Dendritic cell treated with granulocyte-macrophage colony-stimulating factor and Interleukin-4, amounts not matched to agents 40 ng/mL and 50 ng/mL, for 4 days (primary cell): ENCODE results near the gene RIN3.
"Not testable (repeated sequence)": the region's sequence is repeated elsewhere in the genome, so short reads cannot be mapped to it uniquely, and the experiment has no call there.

ENCODE experiments used
- H3K27ac Mint-ChIP-seq: one replicate; pipeline ENCODE4 v1.8.0; 2022; ENCODE audit warnings: mild to moderate bottlenecking, mixed read lengths
- H3K27me3 Mint-ChIP-seq: one replicate; pipeline ENCODE4 v1.8.0; 2022; ENCODE audit warnings: mild to moderate bottlenecking, mixed read lengths
- H3K36me3 Mint-ChIP-seq: one replicate; pipeline ENCODE4 v1.8.0; 2022; ENCODE audit warnings: low read depth, mixed read lengths
- H3K4me1 Mint-ChIP-seq: one replicate; pipeline ENCODE4 v1.8.0; 2022; ENCODE audit warnings: low read depth, mixed read lengths
- H3K4me3 Mint-ChIP-seq: one replicate; pipeline ENCODE4 v1.8.0; 2022; ENCODE audit warnings: mild to moderate bottlenecking, moderate library complexity, mixed read lengths
- H3K9me3 Mint-ChIP-seq: one replicate; pipeline ENCODE4 v1.8.0; 2022; ENCODE audit warnings: mixed read lengths
- intact Hi-C: fragments of 100-400 bp; cut with micrococcal nuclease; formaldehyde crosslinking; loops from one replicate; pipeline ENCODE4 v1.15.0; 2022

RIN3 gene

DNA sequence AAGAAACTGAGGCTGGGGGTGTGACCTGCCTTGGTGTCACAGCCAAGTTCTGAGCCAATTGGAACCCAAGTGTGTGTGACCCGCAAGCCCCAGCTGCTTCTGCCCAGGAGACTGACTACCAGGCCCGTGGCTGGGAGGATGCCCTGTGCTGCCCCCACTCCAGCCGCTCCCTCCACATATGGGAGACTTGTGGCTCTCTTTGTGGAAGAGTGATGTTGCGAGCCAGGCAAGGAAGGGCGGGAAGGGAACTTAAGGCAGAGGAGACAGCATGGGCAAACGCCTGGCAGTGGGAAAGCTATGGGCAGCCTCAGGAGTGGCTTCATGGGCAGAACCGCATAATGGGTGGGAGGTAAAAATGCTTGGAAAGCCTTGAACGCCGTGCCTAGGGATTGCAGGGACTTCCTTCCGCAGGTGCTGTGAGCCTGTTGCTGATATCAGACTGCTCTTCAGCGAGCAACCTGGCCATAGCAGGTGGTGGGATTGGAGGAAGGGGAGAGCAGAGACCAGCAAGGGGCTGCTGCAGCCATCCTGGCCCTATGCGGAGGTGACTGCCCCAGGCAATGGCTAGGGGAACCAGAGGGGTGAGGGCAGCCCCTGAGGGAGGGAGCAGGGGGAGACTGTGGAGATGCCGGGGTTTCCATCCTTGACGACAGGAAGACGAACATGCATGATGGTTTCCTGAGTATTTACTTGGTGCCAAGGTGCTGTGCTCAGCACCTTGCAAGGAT lies 119.1 kb downstream of the RIN3 start:
- Mint-ChIP-seq H3K9me3 (peaks cover 15% of the 10 kb centered on the region), H3K27ac (peak overlapping the region; percentile 69), H3K27me3 (no peaks in the 10 kb centered on the region), H3K4me3 (no peak overlapping the region), H3K36me3 (peaks cover 40% of the 10 kb centered on the region), H3K4me1 (peaks cover 59% of the 10 kb centered on the region)
- intact Hi-C loops: loop anchor here (2.0 kb wide), 1 partner anchor 20 kb away; no protein-coding TSS in a partner anchor

DNA sequence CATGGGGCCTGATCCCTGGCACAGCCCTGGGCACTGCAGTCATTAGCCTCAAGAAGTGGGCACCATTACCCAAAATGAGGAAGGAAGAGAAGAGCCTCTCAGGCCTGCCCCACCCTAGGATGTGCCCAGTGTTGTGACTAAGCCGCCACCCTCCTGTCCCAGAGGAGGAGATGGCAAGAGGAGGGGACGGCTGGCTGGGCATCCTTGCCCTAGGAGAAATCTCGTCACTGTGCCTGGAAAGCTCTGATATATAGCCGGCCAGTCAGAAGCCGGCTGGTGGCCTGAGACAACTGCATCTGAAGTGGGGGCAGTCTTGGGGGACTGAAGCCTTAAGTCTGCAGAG lies 119.7 kb downstream of the RIN3 start:
- peak overlapping the region; percentile 69 for H3K27ac Mint-ChIP-seq
- H3K27me3 Mint-ChIP-seq: no peaks in the 10 kb centered on the region
- H3K9me3 Mint-ChIP-seq: peaks cover 9% of the 10 kb centered on the region
- intact Hi-C loops: loop anchor here (2.0 kb wide), 1 partner anchor 20 kb away; no protein-coding TSS in a partner anchor
- H3K36me3 Mint-ChIP-seq: peaks cover 40% of the 10 kb centered on the region
- peaks cover 54% of the 10 kb centered on the region for H3K4me1 Mint-ChIP-seq
- H3K4me3 Mint-ChIP-seq: no peak overlapping the region

DNA sequence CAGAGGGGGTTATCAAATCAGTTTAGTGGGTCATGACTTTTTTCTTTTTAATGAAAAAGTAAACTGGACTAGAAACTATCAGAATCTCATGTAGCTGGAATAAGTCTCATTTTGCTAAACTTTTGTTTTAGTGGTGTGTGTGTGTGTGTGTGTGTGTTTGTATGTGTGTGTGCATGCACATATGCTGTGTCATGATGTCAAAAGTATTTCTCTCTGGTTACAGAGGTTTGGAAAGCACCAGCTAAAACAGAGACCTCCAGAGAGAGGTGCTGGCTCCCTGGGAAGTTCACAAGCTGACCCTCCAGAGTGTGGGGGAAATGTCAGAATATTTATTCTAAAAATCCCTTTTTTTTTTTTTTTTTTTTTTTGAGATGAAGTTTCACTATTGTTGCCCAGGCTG lies 120.1 kb downstream of the RIN3 start:
- Mint-ChIP-seq H3K27ac (peak overlapping the region; percentile 69), H3K4me3 (no peak overlapping the region), H3K36me3 (peaks cover 43% of the 10 kb centered on the region), H3K27me3 (no peaks in the 10 kb centered on the region), H3K9me3 (peaks cover 6% of the 10 kb centered on the region), H3K4me1 (peaks cover 53% of the 10 kb centered on the region)
- intact Hi-C loops: loop anchor here (2.0 kb wide), 1 partner anchor 19 kb away; no protein-coding TSS in a partner anchor

DNA sequence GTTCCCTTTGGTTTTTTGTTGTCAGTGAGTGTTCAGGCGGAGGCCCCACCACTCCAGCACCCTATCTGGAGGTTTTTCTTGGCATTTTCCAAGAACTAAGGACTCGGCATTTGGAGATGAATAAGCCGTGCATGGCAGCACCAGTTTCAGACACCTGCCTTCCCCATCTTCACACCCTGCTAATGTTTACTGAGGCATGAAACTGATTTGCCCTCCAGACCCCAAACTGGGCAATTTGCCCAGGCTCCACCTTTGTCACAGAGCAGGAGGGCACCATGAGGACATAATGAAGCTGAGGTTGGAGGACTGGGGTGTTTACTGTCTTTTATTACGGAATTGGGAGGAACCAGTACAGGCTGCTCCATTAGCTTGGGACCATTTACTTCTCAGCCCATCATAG lies 121.5 kb downstream of the RIN3 start:
- Mint-ChIP-seq H3K4me1 (peaks cover 45% of the 10 kb centered on the region), H3K4me3 (no peak overlapping the region), H3K27ac (no peak overlapping the region), H3K9me3 (no peaks in the 10 kb centered on the region), H3K36me3 (peaks cover 43% of the 10 kb centered on the region), H3K27me3 (no peaks in the 10 kb centered on the region)
- intact Hi-C loops: no loop called here

DNA sequence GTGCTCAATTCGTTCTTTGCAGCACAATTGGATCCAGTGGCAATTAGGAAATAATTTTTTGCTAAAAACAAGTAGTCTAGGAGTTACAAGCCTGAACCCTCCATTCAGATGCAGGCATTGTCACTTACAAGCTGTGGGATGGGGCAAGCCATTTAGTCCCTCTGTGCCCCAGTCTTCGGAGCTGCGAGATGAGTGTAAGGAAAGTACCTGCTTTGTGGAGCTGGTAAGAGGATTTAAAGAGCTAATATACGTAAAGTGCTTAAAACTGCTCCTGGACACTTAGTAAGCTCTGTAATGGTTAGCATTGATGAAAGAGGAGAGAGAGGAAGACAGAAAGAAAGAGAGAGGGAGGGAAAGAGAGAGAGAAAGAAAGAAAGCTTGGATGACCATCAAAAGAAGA lies 122.3 kb downstream of the RIN3 start:
- H3K27ac Mint-ChIP-seq: no peak overlapping the region
- intact Hi-C loops: no loop called here
- no peaks in the 10 kb centered on the region for H3K9me3 Mint-ChIP-seq
- peaks cover 42% of the 10 kb centered on the region for H3K36me3 Mint-ChIP-seq
- no peak overlapping the region for H3K4me3 Mint-ChIP-seq
- H3K27me3 Mint-ChIP-seq: no peaks in the 10 kb centered on the region
- peaks cover 37% of the 10 kb centered on the region for H3K4me1 Mint-ChIP-seq

DNA sequence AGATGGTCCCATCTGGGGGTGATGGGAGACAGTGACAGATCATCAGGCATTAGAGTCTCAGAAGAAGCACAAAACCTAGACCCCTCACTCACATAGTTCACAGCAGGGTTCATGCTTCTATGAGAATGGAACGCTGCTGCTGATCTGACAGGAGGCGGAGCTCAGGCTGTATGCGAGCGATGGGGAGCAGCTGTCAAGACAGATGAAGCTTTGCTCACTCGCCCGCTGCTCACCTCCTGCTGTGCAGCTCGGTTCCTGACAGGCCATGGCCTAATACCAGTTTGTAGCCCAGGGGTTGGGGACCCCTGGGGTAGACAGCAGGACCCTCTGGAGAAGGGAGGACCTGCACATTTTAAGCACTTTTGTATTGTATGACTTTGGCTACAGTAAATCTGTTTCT lies 123.6 kb downstream of the RIN3 start:
- intact Hi-C loops: no loop called here
- Mint-ChIP-seq H3K36me3 (peaks cover 50% of the 10 kb centered on the region), H3K27me3 (no peaks in the 10 kb centered on the region), H3K27ac (no peak overlapping the region), H3K9me3 (no peaks in the 10 kb centered on the region), H3K4me3 (no peak overlapping the region), H3K4me1 (peaks cover 26% of the 10 kb centered on the region)

DNA sequence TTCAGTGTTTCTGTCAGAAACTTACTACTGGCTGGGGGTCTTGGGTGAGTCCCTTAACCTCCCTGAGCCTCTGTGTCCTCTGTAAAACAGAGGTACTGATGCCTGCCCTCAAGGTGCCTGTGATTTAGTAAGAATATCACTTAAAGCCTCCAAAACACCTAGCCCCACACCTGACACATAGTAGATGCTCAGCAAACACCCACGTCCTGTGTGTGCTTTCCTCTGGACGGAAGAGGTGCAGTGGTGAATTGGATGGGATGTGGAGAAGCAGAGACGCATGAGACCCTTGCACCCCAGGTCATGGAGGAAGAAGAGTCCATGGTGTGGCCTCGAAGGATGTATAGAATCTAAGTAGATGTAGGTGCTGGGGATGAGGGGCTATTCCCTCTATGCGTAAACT lies 124.3 kb downstream of the RIN3 start:
- H3K9me3 Mint-ChIP-seq: no peaks in the 10 kb centered on the region
- no peaks in the 10 kb centered on the region for H3K27me3 Mint-ChIP-seq
- peaks cover 20% of the 10 kb centered on the region for H3K4me1 Mint-ChIP-seq
- H3K36me3 Mint-ChIP-seq: peaks cover 57% of the 10 kb centered on the region
- intact Hi-C loops: no loop called here
- H3K27ac Mint-ChIP-seq: no peak overlapping the region
- no peak overlapping the region for H3K4me3 Mint-ChIP-seq

DNA sequence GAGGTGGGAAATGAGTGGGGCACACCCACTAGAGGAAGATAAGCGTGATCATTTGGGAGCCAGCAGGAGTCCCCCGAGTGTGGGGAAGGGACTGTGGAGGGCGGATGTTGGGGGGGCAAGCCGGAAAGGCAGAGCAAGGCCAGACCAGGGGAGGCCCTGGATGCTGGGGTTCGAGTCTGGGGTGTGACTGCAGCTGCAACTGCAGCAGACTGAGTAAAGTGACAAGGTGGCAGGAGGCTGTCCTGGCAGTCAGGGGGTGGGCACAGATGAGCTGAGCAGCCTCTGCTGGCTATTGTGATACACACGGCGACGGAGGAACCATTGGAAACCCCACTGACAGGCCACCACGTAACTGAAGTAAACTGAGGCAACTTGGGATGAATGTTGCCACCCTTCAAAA lies 124.7 kb downstream of the RIN3 start:
- H3K4me1 Mint-ChIP-seq: peaks cover 16% of the 10 kb centered on the region
- H3K36me3 Mint-ChIP-seq: peaks cover 61% of the 10 kb centered on the region
- no peaks in the 10 kb centered on the region for H3K9me3 Mint-ChIP-seq
- no peak overlapping the region for H3K27ac Mint-ChIP-seq
- no peaks in the 10 kb centered on the region for H3K27me3 Mint-ChIP-seq
- intact Hi-C loops: no loop called here
- no peak overlapping the region for H3K4me3 Mint-ChIP-seq

DNA sequence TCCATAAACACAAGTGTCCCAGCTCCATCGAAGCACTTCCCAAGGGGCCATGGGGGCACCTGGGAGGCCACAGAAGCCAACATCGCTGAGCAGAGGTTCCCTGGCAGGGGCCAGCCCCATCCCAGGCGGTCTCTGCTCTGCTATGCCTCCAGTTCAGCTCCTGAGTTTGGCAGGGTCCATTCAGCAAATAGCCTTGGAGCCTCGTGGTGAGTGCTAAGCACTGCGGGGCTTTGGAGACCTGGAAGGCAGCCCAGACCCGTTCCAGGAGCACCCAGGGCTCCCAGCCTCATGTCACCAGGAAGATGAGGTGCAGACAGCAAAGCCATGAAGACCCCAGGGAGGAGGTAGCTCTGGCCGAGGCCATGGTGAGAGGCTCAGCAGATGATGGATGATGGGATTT lies 125.3 kb downstream of the RIN3 start:
- H3K9me3 Mint-ChIP-seq: no peaks in the 10 kb centered on the region
- no peak overlapping the region for H3K4me3 Mint-ChIP-seq
- peaks cover 67% of the 10 kb centered on the region for H3K36me3 Mint-ChIP-seq
- H3K4me1 Mint-ChIP-seq: peaks cover 11% of the 10 kb centered on the region
- intact Hi-C loops: no loop called here
- no peak overlapping the region for H3K27ac Mint-ChIP-seq
- no peaks in the 10 kb centered on the region for H3K27me3 Mint-ChIP-seq

DNA sequence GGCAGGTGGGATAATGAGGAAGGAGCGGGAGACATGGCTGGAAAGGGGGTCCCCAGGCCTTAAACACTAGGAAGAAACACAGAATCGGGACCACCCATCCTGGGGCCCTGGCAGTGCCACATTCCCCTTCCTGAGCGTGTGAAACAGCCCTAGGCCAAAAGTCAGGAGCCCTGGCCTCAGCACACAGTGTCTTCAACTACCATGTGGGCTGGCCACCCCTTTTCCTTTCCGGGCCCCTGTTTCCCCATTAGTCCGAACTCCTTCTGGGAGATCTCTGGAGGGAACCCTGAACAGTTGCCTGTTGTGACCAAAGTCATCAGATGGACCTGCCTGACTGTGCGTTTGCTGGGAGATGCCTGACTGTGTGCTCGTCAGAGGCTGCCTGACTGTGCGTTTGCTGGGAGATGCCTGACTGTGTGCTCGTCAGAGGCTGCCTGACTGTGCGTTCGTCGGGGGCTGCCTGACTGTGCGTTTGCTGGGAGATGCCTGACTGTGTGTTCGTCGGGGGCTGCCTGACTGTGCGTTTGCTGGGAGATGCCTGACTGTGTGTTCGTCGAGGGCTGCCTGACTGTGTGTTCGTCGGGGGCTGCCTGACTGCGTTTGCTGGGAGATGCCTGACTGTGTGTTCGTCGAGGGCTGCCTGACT lies 126.0 kb downstream of the RIN3 start:
- intact Hi-C loops, H3K27me3 Mint-ChIP-seq, H3K4me3 Mint-ChIP-seq, H3K9me3 Mint-ChIP-seq, H3K27ac Mint-ChIP-seq: not testable (repeated sequence)
- H3K4me1 Mint-ChIP-seq: peaks cover 18% of the 10 kb centered on the region
- peaks cover 74% of the 10 kb centered on the region for H3K36me3 Mint-ChIP-seq

DNA sequence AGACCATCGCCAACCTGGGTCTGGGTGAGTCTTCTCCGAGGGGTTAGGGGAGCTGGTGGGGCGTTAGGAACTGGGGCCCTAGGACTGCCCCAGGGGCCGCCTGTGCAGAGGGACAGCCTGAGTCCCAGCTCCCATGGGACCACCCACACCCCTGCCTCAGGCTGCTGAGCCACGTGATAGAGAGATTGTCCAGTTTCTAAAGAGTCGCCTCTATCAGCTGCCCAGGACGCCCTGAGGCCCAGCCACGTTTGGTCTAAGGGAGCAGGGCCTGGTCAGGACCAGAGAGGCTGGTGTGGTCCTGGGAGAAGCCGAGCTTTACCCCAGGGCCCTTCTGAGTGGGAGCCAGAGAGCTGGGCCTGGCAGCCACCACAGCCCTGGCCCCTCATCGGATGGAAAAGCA lies 127.7 kb downstream of the RIN3 start:
- H3K9me3 Mint-ChIP-seq: no peaks in the 10 kb centered on the region
- H3K4me1 Mint-ChIP-seq: peaks cover 30% of the 10 kb centered on the region
- no peaks in the 10 kb centered on the region for H3K27me3 Mint-ChIP-seq
- H3K4me3 Mint-ChIP-seq: no peak overlapping the region
- H3K27ac Mint-ChIP-seq: no peak overlapping the region
- intact Hi-C loops: no loop called here
- H3K36me3 Mint-ChIP-seq: peaks cover 83% of the 10 kb centered on the region

DNA sequence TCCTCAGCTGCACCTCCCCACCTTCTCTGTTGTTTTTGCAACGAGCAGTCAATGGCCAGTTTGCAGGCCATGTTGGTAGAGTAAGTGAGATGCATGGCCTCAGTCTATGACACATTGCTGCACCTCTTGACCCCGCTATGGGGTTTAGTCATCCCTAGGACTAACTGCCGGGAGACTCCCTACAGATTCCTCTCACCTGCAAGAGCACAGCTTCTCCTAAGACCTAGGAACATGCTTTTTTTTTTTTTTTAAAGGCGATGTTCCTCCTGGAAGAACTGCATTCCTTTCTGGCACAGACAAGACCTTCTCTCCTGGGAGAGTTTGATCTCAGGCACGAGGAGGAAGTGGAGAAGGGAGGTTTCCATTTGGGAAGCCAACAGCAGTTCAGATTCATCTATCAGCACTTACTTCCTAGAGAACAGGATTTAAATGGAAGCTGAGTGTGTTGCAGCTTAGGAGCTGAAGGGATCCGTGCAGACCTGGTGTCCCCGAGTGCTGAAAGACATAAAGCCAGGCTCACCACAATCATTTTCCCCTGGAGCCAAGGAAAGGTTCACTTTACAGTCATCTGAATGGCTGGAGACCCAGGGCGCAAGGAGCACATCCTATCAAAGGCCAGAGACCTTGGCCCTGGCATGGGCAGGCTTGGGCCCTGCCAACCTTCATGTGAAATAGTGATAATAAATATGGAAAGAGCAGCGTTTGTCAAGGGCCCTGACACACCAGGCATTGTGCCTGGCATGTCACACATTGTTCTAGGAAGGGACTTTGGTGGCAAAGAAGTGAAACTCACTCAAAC lies 130.8 kb downstream of the RIN3 start:
- Mint-ChIP-seq H3K4me3 (no peak overlapping the region), H3K27ac (no peak overlapping the region), H3K4me1 (peaks cover 55% of the 10 kb centered on the region), H3K27me3 (no peaks in the 10 kb centered on the region), H3K9me3 (no peaks in the 10 kb centered on the region), H3K36me3 (peaks cover 80% of the 10 kb centered on the region)
- intact Hi-C loops: no loop called here

DNA sequence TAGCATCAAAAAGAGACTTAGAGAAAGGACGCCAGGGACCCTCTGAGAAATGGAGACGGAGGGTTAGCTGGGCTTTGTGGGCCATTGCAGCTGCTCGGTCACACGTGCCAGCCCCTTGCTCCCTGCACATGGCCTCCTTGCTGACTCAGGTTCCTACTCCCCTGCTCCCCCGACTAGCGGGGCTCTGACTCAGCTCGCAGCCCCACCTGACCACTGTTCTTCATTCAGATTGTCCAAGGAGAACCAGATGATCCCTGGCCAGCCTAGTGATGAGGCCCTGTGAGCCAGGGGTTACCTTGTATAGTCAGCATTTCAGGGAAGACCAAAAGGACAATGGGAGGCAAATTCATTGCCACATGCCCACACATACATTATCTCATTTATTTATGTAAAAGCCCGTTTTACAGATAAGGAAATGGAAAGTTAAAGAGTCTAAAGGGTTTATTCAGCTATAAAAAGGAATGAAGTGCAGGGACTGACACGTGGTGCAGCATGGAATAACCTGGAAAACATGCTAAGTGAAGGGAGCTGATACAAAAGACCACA lies 131.5 kb downstream of the RIN3 start:
- Mint-ChIP-seq H3K9me3 (no peaks in the 10 kb centered on the region), H3K36me3 (peaks cover 76% of the 10 kb centered on the region), H3K27me3 (no peaks in the 10 kb centered on the region), H3K27ac (no peak overlapping the region), H3K4me1 (peaks cover 62% of the 10 kb centered on the region), H3K4me3 (no peak overlapping the region)
- intact Hi-C loops: no loop called here
